Globus pallidus (tissue), 1 donor: ENCODE results near the gene PSMA5.
"Not testable (repeated sequence)": the region's sequence is repeated elsewhere in the genome, so short reads cannot be mapped to it uniquely, and the experiment has no call there.

Source experiments
- DNase-seq: peaks from one replicate; pipeline ENCODE4 v3.0.0-alpha.2; 2015; ENCODE audit warnings: low spot score

PSMA5 gene

DNA sequence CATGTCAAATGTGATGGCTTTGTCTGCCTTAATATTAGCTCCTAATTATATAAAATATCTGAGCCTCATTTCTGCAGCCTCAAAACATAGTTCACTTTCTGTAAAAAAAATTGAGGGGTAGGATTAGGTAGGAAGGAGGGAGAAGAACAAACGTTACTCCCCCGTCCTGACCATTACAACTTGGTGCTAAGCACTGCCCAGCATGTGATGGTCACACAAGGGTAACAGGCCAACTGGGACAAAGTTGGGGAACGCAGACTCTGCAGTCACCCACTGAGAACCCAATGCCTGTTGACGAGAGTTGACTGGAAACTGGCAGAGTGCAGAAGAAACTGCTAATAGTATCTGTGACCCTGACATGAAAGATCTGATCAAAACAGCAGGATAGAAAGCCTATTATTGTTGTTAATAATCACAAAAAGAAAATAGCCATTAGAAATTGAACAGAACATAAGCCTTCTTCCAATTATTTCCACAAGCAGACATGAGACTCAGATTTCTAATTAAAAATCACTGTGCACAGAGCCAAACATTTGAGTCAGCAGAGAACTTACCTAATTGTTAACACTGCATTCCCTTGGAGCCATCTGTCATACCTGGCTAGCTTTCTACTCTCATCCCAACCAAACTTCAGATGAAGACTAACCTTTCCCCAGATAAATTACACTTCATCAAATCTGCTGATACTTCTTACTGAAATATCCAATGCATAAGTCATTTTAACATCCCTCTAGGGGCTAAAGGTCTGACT is 34.0 kb downstream of the PSMA5 start:
- DNase-seq: peak; percentile 84

GRCh38 chr1:109391626-109392025 is 34.6 kb downstream of the PSMA5 start:
- peak; percentile 38 for DNase-seq

GRCh38 chr1:109391157-109391556 is 35.1 kb downstream of the PSMA5 start:
- DNase-seq: no peak

DNA sequence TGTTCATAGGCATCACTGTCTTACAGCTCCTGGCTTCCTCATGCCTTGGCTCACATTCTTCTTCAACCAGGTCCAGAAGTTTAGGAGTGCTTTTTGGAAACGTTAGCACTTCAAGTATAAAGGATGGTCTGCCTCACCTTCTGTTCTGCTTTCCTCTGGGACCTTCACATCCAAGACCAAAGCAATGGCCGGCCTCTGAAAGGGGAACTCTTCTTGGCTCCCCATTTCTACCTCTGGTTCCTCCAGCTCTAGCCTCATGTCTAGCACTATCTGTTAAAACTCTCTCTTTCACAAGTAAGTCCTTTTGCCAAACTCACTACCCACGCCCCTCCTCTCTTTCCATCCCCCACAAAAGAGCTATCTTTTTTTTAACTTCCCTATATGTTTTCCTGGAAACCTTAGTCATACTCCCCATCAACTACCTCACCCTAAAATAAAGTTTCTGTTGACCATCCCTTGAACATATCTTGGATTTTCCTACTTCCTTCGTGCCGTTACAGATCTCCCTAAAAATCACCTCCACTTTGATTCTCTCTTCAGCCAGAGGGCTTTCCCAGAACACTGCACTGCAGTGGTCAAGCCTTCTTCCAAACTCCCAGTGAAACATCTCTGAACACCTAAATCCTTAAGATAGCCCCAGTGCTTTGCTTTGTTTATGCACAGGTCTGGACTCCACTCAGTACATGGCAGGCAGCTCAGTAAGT is 36.5 kb downstream of the PSMA5 start:
- DNase-seq: no peak

DNA sequence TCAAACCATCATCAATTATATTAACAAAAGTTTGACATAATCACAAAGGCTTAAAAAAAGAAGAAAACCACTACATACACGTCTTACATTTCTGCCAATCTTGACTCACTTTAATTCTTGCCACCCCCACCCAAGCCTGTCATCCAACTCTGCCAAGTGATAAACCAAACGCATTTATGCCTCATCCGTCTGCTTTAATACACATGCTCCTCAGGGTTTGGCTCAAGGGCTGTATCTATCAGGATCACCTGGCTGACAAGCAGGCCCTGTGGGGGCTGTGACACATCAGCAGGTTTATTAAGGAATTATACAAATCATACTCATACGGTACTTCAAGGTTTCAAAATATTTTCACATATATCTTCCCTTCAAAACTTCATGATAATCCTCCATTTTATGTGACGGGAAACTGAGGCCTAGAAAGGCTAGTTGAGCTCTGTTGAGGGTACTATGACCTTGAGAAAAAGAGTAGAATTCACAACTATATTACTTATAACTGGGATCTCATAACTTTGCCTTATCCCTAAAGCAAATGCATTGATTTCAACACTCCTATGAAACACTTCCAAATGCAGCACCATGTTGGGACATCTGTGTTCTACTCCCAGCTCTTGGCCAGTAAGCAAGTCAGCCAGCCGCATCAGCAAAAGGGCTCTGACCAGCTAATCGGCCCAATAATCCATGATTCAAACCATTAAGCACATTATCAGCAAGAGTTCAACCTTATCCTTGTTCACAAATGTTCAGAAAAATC is 37.2 kb downstream of the PSMA5 start:
- no peak for DNase-seq

DNA sequence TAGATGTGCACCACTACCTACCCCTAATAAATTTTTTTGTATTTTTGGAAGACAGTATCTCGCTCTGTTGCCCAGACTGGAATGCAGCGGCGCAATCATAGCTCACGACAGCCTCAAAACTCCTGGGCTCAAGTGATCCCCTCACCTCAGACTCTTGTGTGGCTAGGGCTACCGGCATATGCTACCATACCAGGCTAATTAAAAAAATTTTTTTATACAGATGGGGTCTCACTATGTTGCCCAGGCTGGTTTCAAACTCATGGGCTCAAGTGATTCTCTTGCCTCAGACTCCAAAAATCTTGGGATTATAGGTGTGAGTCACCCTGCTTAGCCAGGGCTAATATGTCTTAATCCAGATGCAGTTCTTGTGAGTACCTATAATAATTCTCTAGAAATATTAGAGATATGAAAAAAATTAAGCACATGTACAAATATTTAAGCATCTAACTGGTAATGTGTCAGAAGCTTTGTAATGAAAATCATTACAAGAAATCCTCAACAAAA is 38.0 kb downstream of the PSMA5 start:
- no peak for DNase-seq

DNA sequence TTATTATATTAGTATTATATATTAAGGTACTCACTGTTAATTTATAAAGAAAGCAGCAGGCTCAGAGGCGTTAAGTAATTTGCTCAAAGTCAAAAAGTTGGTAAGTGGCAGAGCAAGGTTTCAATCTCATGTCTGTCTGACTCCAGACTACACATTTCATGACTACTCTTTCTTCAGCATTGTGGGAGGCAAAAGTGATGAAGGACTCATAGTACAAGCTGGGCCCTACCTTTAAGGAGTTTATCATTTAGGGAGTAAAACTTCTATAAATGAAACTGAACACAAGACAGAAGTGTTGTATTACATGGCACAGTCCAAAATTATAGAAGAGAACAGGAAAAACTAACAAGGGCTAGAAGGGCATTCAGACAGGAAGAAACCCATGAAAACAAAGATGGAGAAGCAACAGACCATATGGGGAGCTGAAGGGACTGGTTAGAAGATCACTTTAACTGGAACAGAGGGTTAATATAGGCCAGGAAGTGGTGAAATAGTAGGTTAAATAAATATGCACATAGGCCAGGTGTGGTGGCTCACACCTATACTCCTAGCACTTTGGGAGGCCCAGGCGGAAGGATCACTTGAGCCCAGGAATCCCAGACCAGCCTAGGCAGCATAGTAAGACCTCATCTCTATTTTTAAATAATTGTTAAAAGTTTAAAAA is 40.1 kb downstream of the PSMA5 start:
- DNase-seq: no peak

GRCh38 chr1:109385417-109385816 is 40.8 kb downstream of the PSMA5 start:
- peak; percentile 58 for DNase-seq

GRCh38 chr1:109383854-109384253 is 42.4 kb downstream of the PSMA5 start:
- DNase-seq: no peak

GRCh38 chr1:109383087-109383779 is 43.0 kb downstream of the PSMA5 start:
- DNase-seq: no peak

DNA sequence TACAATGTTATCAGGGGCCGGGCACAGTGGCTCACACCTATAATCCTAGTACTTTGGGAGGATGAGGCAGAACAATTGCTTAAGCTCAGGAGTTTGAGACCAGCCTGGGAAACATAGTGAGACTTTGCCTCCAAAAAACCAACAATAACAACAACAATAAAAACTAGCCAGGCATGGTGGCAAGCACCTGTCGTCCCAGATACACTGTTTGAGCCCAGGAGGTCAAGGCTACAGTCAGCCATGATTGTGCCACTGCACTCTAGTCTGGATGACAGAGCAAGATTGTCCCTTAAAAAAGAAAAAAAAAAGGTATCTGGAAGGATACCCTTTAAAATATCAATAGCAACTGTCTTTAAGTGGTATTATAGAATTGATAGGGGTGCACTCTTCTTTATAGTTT is 44.7 kb downstream of the PSMA5 start:
- no peak for DNase-seq

DNA sequence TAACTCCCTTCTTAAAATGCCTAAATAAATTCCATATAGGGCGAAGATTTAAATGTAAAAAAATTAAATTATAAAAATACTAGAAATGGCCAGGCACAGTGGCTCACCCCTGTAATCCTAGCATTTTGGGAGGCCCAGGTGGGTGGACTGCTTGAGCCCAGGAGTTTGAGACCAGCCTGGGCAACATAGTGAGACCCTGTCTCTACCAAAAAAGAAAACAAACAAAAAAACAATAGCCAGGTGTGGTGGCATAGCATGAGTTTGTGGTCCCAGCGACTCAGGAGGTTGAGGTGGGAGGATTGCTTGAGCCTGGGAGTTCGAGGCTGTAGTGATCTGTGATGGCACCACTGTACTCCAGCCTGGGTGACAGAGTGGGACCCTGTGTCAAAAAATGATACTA is 46.3 kb downstream of the PSMA5 start:
- no peak for DNase-seq

- DNase-seq: no peak
These were observed 46.8 kb downstream of the PSMA5 start for GRCh38 chr1:109379422-109379821.

GRCh38 chr1:109377698-109378097 is 48.5 kb downstream of the PSMA5 start:
- DNase-seq: no peak

DNA sequence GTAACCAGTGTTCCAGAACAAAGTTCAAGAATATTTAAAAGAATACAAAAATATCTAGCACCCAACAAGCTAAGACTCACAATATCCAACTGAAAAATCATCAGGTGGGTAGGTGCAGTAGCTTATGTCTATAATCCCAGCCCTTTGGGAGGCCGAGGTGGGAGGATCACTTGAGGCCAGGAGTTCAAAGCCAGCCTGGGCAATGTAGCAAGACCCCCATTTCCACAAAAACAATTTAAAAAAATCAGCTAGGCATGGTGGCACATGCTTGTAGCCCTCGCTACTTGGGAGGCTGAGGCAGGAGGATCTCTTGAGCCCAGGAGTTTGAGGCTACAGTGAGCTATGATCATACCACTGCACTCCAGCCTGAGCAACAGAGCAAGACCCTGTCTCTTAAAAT is 52.6 kb downstream of the PSMA5 start:
- DNase-seq: not testable (repeated sequence)

- no peak for DNase-seq
These were observed 53.1 kb downstream of the PSMA5 start for GRCh38 chr1:109373126-109373525.

DNA sequence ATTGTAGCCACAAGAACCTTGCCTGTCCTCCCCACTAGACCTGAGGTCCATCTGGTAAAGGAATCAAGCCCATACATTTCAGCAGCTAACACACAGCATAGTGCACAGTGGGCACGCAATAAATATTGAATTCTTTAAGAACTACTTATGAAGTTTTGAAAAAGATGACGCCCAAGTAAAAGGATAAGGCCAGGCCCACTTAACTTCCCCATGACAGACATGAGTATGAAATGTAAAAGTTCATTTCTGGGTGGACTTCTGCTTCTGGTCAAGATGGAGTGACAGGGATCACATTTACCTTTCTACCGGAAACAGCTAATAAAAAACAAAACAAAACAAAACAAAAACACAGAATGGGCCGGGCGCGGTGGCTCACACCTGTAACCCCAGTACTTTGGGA is 54.0 kb downstream of the PSMA5 start:
- no peak for DNase-seq

DNA sequence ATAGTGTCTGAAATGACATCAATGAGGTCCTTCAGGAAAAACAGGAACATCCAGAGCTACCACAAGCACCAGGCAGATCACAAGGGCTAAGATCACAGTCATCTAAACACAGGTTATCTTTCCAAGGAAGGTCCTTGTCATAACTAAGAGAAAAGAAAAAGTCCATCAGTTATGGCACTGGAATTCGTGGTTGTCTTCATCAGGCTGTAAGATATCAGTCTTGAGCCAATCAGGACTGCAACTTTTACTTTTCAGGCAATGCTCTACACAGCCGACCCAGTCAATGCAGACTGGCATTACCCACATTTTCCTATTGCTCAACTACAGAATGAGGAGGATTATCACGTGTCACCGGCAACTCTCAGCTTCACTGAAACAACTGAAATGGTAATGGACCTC is 54.9 kb downstream of the PSMA5 start:
- peak; percentile 47 for DNase-seq

GRCh38 chr1:109370712-109371340 is 55.4 kb downstream of the PSMA5 start:
- DNase-seq: no peak

DNA sequence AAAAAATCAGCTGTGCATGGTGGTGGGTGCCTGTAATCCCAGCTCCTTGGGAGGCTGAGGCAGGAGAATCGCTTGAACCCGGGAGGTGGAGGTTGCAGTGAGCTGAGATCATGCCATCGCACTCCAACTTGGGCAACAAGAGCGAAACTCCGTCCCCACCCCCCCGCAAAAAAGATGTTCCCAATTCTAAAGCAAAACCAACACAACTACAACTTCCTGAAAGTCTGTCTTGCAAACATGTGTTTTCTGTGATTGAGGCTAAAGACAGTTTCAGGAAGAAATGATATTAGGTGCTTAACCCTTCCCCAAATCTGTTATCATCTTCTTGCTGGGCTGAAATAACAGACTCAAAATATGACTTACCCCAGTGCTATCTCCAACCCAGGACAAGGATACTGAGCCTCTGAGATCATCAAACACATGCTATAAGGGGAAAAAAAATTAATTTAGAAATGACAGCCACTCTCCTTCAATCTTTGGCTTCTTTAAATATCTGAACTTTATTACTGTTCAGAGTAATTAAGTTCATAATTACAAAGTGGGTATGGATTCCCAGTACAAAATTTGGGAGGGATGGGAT is 57.0 kb downstream of the PSMA5 start:
- no peak for DNase-seq

DNA sequence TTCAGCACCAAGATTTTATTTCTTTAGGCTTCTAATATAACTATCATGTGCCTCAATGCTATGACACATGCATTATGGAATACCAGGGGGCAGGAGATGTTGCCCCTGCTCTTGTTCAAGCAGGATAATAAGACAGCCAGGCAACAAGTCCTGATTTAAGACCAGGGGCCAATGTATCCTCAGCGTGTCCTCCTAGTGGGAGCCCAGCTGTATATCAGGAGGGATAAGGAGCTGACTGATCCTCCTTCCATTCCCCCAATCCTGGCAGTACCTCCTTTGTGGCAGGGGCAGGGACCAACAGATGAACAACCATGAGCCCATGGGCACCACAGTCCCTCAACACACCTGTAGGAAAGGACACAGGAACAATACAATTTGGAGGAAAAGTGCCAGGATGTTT is 57.8 kb downstream of the PSMA5 start:
- no peak for DNase-seq
